HuH-7 (cell line): ENCODE measurements around the gene ZNRF1.
"Not testable (repeated sequence)": the region's sequence is repeated elsewhere in the genome, so short reads cannot be mapped to it uniquely, and the experiment has no call there.

Source experiments
- DNase-seq: peaks from one replicate; pipeline ENCODE4 v3.0.0; 2011; ENCODE audit warnings: low spot score

ZNRF1 gene

GRCh38 chr16:75079346-75079926 is 80.6 kb downstream of the ZNRF1 start:
- no peak for DNase-seq

DNA sequence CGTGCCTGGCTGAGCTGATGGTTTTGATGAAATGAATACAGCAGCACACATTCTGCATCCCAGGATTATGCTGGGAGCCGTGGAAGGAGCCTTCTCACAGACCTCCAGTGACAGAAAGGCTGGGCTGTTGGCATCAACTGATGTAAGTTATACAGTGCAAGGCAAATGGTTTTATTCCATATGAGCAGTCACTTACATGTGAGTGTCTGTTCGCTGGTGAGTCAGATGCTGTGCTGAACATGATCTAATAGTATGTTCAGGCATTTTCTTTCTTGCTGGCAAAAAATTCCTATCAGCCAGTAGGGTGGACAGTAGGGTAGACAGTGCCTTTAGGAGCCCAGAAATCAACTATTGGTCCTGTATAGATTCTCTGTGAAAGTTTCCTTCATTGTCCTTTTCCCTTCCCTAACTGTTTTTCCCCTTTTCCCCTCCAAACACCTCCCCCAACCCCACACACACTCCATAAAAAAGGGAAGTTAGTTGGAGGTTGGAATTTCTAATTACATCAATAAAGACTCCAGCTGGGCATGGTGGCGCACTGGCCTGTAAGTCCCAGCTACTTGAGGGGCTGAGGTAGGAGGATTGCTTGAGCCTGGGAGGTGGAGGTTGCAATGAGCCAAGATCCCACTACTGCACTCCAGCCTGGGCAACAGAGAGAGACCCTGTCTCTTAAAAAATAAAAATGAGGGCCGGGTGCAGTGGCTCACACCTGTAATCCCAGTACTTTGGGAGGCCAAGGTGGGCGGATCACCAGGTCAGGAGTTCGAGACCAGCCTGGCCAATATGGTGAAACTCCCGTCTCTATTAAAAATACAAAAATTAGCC is 81.6 kb downstream of the ZNRF1 start:
- DNase-seq, result no peak

DNA sequence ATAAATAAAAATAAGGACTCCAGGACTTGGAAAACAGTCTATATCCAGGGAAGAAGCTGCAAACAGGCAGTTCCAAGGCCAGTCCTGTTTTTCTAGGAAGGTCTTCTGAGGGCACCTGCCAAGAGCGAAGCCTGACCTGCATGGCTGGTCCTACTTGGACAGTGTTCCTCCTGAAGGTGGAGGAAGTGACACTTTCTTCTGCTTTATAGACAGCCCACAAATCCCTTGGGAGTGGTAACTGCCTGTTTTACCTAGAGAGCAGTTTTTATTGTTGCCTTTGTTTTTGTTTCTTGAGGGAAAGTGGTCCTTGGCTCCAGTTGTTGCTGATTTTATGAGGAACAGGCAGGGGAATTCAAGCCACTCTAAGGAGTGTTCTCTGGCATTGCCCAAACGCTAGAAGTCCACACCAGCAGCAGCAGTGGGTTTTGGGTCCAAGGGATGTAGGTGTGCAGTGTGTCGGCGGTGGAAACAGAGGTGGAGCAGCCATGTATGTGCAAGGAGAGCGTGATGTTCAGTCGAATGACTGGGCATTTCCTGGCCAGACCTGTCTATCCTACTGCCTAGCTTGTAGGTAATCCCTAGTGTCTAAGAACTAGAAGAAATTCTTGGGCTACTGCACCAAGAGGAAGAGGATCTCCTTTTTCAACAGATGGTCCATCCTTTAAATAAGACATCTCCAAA is 82.5 kb downstream of the ZNRF1 start:
- no peak for DNase-seq

- DNase-seq, result no peak
Measured at GRCh38 chr16:75083813-75084212, 85.0 kb downstream of the ZNRF1 start.

DNA sequence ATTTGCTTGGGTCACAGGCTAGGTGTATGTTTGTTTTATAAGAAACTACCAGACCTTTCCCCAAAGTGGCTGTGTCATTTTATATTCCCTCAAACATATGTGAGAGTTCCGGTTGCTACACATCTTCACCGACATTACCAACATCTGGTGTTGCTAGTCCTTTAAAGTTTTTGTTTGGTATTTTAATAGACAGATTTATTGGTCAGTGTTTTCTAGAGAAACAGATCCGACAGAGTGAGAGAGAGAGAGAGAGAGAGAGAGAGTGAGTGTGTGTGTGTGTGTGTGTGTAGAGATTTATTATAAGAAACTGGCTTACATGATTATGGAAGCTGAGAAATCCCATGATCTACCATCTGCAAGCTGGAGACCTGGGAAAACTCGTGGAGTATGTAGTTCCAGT is 86.7 kb downstream of the ZNRF1 start:
- DNase-seq, result no peak

DNA sequence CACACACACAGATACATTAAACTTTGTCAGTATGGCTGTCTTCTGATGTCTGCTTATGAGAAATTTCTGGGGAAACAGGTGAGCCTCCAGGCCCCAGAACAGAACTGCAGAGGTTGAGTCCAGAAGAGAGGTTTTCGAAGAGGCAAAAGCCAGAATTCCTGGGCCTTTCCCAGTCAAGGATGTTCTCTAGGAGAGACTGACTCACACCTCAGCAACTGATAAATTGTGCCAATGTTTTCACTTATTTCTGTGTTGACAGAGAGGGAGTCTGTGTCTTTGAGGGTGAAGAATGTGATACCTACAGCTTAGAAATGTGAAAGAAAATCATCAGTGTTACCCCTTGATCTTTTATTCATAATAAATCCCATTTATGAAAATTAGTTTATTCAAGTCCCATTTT is 87.5 kb downstream of the ZNRF1 start:
- no peak for DNase-seq

GRCh38 chr16:75086688-75087374 is 88.0 kb downstream of the ZNRF1 start:
- DNase-seq, result no peak

GRCh38 chr16:75087375-75087979 is 88.7 kb downstream of the ZNRF1 start:
- DNase-seq, result no peak

GRCh38 chr16:75088216-75088615 is 89.4 kb downstream of the ZNRF1 start:
- no peak for DNase-seq

GRCh38 chr16:75088934-75089333 is 90.1 kb downstream of the ZNRF1 start:
- no peak for DNase-seq

- DNase-seq, result no peak
Measured at GRCh38 chr16:75089486-75090202, 90.8 kb downstream of the ZNRF1 start.

DNA sequence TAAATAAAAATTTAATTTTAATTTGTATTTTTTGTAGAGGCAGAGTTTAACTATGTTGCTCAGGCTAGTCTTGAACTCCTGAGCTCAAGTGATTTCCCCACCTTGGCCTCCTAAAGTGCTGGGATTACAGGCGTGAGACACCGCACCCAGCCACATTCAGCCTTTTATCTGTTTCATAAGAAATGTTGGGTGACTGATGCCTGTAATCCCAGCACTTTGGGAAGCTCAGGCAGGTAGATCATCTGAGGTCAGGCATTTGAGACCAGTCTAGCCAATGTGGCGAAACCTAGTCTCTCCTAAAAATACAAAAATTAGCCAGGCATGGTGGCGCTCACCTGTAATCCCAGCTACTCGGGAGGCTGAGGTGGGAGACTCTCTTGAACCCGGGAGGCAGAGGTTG is 92.1 kb downstream of the ZNRF1 start:
- not testable (repeated sequence) for DNase-seq

DNA sequence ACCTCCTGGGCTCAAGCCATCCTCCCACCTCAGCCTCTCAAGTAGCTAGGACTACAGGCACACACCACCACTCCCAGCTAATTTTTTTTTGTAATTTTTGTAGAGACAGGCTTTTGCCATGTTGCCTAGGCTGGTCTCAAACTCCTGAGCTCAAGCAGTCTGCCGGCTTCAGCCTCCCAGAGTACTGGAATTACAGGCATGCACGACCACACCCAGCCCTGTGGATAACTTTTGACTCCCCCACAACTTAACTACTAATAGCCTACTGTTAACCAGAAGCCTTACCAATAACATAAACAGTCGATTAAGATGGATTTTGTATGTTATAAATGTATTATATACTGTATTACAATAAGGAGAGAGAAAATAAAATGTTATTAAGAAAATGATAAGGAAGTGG is 92.8 kb downstream of the ZNRF1 start:
- DNase-seq, result not testable (repeated sequence)

DNA sequence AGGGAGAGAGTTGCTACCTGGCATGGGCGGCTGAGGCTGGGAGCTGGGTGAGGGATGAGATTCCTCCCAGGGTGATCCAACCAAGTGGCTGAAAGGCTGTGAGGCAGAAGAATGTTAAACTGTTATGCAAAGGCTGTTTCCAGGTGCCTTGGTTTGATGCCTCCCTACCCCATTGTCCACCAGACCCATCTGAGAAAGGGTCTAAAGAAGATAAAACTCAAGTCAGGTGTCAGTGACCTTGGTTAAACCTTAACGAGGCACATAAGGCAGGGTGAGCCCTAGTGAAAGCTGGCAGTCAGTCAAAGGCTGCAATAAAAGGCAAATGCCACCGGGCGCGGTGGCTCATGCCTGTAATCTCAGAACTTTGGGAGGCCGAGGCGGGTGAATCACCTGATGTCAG is 94.0 kb downstream of the ZNRF1 start:
- no peak for DNase-seq

DNA sequence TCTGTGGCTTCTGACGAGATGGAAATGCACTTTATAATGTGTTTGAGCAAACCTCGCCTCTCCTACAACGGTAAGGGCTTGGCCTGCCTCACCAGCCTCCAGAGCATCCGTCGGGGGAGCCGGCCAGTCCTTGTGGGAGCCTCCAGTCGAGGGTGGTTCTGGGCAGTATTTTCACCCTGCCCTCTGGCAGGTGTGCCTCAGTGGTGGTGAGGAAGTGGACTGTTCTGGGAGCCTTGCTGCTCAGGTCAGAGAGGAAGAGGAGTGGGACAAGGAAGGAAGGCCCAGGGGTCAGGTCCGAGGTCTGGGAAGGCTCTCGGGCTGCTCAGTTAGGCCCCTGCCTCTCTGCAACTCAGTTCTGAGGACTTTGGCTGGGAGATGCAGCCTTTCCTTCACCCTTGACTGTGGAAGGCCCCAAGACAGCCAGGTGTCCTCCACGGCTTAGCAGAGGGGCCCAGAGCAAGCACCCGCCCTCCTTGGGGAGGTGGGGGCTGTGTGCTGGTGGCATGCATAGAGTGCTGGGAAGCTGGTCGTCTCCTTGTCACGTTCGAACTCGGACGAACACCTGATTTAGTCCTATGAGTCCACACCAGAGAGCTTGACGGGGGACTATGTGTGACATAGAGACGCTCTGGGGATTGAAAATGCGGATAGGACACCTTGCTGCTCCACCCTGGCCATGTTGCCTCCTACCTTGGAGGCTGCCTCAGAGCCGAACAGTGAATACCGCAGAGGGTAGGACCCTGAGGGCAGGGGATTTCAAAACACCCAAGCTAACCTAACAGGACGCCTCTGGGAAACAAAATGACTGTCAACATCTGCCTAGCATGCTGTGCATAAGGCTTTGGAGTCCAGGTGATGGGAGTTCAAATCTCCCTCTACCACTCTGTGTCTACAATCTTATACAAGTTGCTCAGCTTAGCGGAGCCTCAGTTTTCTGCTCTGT is 95.0 kb downstream of the ZNRF1 start:
- no peak for DNase-seq

GRCh38 chr16:75095204-75095621 is 96.4 kb downstream of the ZNRF1 start:
- DNase-seq, result no peak

DNA sequence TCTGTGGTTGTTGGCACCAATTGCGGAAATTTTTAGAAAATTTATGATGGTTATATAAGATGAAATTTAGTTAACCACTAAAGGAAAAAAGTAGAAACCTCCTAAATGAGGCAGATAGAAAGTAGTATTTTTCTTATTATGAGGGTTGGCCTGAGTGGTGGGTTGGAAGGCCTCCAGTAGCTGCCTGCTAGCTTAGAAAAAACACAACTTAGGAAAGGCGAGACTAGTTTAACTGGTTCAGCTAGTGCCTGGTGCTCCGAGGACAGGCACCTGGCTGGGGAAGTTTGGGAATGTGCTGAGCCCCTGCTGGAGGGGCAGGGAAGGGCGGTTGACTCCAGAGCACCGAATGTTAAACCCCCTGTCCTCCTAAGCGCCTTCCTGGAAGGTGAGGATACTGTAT is 97.8 kb downstream of the ZNRF1 start:
- peak; percentile 51 for DNase-seq

DNA sequence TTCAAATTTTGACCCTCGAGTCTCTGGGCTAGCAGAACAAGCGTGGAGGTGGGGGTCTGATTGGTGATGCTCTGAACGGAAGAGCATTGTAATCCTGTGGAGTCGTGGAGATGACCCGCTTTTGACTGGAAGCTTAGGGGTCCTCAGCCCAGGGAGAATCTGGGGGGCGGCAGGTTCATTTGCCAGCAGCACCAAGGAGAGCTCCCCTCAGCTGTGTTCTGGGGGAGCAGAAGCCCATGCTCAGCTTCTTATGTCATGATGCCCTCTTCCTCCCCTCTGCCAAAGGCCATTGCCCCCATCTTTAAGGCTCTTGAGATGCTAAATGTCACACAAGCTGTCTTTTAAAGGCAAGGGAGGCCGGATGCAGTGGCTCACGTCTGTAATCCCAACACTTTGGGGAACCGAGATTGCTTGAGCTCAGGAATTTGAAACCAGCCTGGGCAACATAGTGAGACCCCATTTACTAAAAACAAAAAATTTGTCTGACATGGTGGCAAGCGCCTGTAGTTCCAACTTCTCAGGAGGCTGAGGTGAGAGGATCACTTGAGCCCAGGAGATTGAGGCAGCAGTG is 98.5 kb downstream of the ZNRF1 start:
- no peak for DNase-seq

DNA sequence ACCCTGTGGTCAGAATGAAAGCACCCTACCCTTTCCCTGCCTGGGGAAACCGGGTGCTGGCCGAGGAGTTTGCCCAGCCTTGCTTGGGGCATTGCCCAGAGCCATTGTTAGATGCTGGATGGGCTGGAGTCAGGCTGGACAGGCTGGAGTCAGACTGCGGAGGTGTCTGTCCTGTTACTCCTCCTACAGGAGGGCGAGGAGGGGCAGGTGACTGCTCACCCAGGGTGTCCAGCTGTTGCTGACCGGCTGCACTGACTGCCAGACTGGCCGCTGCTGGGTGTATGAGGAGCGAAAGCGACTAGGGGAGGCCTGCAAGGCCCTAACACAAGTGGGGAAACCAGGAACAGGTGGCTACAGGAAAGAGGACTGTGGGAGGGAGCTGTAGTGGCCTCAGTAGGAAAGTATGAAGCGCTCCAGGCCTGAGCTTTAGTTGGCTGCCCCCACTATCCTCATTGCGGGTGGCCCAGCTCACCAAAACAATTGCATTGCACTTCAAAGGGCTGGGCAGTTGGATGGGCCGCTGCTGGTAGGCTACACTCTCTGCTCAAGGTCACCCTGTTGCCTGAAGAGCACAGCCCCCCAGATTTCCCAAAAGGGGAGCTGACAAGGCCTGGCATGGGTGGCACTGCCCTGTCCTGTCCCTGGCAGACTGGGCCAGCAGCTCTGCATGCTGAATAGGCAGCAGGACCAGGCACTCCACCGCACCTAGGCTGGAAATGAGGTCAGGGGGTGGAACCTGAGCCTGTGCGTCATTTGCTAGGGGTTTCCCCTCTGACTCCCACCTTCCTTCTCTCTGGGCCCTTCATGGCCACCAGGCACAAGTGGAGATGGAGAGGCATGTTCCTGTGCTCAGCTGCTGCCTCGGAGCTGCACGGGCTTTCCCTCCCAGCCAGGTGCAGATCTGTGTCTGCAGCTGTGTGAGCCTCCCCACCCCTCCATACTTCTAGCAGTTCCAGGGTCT is 99.4 kb downstream of the ZNRF1 start:
- DNase-seq, result no peak
